ENCODE results near the gene RASEF.

The RASEF gene

DNA sequence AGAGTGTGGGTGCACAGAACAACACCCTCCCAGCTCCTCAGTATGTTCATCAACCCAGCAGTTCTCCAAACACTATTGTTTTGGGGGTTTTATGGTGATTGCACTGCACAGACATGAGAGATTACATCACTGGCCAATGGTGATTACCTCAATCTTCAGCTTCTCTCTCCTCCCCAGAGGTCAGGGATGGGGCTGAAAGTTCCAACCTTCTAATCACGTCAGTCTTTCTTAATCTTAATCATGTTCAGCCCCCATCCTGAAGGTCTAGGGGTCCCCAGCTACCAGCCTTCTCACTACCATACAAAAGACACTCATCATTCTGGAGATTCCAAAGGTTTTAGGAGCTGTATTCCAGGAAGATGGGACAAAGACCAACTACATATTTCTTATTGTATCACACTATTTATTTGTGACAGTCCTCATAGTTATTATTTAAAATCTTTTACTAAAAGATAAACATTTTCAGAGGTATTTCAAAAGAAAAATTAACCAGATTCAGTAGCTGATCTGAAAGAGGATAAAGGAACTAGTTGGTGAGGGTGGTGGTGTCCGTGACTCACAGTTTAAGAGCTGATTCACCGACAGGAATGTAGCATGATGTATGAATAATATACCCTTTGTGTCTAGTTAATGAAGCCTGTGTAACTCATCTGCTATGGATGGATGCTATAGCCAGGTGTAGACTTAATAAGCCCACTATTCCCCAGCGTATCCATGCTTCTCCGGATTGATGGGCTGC lies 35.6 kb downstream of the RASEF start:
- peak; percentile 92 for DNase-seq (ENCODE audit: low read depth)
- no peak overlapping the region for H3K4me3 ChIP-seq (ENCODE audit: low read depth, low read length)
- TF ChIP-seq, protein P1, sequence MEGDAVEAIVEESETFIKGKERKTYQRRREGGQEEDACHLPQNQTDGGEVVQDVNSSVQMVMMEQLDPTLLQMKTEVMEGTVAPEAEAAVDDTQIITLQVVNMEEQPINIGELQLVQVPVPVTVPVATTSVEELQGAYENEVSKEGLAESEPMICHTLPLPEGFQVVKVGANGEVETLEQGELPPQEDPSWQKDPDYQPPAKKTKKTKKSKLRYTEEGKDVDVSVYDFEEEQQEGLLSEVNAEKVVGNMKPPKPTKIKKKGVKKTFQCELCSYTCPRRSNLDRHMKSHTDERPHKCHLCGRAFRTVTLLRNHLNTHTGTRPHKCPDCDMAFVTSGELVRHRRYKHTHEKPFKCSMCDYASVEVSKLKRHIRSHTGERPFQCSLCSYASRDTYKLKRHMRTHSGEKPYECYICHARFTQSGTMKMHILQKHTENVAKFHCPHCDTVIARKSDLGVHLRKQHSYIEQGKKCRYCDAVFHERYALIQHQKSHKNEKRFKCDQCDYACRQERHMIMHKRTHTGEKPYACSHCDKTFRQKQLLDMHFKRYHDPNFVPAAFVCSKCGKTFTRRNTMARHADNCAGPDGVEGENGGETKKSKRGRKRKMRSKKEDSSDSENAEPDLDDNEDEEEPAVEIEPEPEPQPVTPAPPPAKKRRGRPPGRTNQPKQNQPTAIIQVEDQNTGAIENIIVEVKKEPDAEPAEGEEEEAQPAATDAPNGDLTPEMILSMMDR (conservative IDR thresholded peaks at IDR 0.05; ENCODE audit: low read depth, low read length): no peak

DNA sequence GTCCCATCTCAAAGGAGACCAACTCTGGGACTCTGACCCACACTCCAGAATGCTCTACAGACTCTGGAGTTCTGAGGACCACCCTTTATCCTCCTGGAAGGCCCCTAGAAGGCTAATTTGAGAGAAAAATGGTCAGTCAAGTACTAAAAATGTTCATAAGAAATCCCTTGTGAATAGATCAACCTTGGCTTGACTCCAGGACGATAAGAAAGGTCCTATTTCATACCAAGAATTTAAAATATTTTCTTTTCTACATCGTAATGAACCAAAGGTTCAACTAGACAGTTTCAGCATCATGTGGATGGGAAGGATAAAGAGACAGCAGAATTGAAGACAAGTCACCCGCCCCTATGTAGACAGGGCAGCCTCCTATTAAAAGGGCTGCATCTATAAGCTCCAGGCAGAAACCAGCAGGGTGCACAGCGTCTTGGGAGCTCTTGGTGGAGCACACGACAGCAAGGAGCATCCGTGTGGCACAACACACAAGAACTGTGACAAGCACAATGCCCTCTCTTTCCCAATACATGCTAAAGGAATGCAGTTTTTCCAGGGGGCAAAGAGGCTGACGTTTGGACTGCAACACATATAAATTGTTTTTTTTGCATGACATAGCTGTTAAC lies 38.3 kb downstream of the RASEF start:
- peak; percentile 87 for DNase-seq (ENCODE audit: low read depth)
- no peak overlapping the region for H3K4me3 ChIP-seq (ENCODE audit: low read depth, low read length)
- TF ChIP-seq, protein P1 (conservative IDR thresholded peaks at IDR 0.05; ENCODE audit: low read depth, low read length): no peak

DNA sequence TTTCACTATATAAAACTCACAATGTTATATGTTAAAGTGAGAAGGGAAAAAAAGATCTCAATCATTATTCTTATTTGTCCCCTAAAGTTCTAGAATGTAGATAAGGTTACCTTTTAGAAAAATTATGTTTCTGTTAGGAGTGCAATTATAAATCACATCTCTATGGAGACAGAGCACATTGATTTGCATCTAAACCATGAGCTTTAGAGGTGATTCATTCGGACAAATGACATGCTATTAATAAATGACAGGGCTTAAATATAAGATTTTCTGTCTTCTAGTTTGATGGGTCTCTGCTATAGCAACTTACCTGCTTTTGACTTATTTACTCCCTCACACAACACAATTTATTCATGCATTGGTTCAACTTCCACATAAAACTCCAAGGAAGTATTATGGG lies 39.8 kb downstream of the RASEF start:
- TF ChIP-seq, protein P1 (conservative IDR thresholded peaks at IDR 0.05; ENCODE audit: low read depth, low read length): no peak
- no peak for DNase-seq (ENCODE audit: low read depth)
- H3K4me3 ChIP-seq (ENCODE audit: low read depth, low read length): no peak overlapping the region

DNA sequence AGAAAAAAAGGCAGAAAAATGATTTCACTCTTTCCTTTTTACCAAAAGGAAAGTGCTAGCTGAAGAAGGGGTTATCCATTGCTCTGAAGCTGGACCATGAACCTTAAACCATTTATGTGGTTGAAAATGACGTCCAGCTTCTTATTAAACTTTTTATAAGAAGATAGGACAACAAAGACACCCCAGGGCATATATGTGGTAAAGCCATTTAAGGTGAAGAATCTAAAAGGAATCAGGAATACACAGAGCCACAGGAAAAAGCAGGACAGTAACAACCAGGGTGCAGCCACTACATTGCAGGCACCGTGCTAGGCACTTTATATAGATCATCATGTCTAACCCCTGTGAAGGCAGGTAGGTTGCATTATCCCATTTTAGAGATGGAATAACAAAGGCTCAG lies 42.1 kb downstream of the RASEF start:
- TF ChIP-seq, protein P1 (conservative IDR thresholded peaks at IDR 0.05; ENCODE audit: low read depth, low read length): no peak
- DNase-seq (ENCODE audit: low read depth): no peak
- H3K4me3 ChIP-seq (ENCODE audit: low read depth, low read length): no peak overlapping the region

DNA sequence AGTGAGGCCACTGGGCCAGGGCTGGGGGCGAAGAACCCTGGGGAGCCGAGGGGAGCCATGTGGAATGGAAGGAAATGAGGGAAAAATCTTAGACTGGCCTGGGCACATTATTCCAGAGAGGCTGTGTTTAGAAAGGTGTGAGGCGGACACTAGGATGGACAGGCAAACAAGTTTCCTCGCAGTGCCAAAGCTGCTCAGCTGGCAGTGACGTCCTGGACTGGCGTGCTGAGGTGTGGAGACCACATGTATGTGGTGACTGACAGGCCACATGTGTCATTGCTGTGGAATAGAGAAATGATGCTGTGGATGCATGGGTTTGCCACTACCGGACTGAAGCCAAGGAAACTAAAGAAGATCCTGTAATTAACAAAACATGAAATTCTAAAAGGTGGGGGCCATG lies 42.6 kb downstream of the RASEF start:
- H3K4me3 ChIP-seq (ENCODE audit: low read depth, low read length): no peak overlapping the region
- TF ChIP-seq, protein P1 (conservative IDR thresholded peaks at IDR 0.05; ENCODE audit: low read depth, low read length): no peak
- no peak for DNase-seq (ENCODE audit: low read depth)

DNA sequence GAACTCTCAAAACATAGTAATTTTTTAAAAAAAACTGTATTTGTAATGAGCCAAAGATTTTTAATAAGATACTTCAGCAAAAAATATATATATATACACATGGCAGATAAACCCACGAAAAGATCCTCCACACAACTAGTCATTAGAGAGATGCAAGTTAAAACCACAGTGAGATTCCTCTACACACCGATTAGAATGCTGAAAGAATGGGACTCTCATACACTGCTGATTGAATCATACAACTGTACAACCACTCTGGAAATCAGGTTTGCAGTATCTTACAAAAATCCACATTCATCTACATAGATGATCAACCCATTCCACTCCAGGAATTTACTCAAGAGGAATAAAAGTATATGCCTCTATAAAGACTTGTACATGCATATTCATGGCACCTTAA lies 43.7 kb downstream of the RASEF start:
- DNase-seq (ENCODE audit: low read depth): no peak
- H3K4me3 ChIP-seq (ENCODE audit: low read depth, low read length): no peak overlapping the region
- TF ChIP-seq, protein P1 (conservative IDR thresholded peaks at IDR 0.05; ENCODE audit: low read depth, low read length): no peak

DNA sequence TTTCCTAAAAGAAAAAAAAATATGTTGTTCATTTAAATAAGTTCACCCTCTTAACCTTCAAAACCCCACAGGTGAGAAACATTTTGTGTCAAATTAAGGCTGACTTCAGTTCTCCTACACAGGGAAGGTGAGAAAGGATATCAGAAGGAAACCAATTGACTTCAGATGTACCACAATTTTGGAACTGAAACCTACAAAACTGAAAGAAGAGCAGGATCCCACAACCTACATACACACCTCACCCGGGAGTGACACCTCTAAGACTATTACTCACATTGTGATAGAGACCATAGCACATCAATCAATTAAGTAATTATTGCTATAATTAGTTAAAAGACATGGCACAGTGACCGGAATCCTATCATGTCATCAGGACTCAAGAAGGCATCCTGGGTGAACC lies 47.0 kb downstream of the RASEF start:
- TF ChIP-seq, protein P1 (conservative IDR thresholded peaks at IDR 0.05; ENCODE audit: low read depth, low read length): no peak
- DNase-seq (ENCODE audit: low read depth): no peak
- H3K4me3 ChIP-seq (ENCODE audit: low read depth, low read length): no peak overlapping the region

Data from choroid plexus epithelial cell (primary cell).